ENCODE data around the gene ARHGAP44.

ARHGAP44 gene

DNA sequence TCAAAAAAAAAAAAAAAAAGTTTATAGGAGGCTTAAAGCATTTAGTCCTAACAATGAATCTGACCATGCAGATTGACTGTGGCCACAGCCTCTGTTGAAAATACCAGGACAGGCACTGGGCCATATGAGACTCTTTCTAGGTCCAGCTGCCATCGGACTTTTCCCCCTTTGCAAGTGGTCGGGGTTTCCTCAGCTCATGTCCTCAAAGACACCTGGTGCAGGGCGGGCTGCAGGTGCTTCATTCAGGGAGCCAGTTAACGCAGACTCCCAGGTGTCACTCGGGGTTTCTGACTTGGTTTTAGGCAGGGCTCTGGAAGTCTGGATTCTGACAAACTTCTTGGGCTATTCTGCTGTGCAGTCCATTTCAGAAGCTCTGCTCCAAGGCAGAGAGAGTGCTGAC, 207.6 kb downstream of the ARHGAP44 start:
- DNase-seq, result no peak

- DNase-seq, result no peak
These were observed 209.2 kb downstream of the ARHGAP44 start for GRCh38 chr17:12998461-12998860.

- no peak for DNase-seq
These were observed 209.6 kb downstream of the ARHGAP44 start for GRCh38 chr17:12998874-12999273.

GRCh38 chr17:13000561-13000960, 211.3 kb downstream of the ARHGAP44 start:
- DNase-seq, result no peak

DNA sequence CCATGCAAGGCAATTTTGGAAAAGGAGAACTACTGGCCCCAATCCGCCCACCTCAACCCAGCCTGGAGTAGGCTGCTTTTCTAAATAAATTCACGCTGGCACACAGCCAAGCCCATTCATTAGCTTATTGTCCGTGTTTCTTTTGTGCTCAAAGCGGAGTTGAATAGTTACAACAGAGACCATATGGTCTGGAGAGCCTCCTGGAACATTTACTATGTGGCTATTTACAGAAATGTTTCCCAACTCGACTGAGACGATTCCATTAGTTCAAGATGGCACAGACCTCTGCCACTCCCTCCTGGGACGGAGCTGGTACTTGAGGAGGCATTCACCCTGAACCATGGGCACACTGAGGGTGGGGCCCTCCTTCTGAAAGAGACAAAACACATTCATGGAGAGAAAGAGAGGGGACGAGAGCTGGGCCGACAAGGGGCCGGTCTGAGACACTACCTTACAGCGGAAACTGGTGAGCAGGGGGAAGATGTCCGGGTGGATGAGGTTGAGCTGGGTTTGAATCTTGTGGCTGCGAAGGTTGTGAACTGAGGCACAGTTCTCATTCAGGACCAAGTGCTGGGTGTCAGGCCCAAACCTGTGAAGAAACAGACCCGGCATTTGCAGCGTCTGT, 212.8 kb downstream of the ARHGAP44 start:
- DNase-seq, result peak in 3 of 4 experiments; percentile 18 to 46 (median 38)

DNA sequence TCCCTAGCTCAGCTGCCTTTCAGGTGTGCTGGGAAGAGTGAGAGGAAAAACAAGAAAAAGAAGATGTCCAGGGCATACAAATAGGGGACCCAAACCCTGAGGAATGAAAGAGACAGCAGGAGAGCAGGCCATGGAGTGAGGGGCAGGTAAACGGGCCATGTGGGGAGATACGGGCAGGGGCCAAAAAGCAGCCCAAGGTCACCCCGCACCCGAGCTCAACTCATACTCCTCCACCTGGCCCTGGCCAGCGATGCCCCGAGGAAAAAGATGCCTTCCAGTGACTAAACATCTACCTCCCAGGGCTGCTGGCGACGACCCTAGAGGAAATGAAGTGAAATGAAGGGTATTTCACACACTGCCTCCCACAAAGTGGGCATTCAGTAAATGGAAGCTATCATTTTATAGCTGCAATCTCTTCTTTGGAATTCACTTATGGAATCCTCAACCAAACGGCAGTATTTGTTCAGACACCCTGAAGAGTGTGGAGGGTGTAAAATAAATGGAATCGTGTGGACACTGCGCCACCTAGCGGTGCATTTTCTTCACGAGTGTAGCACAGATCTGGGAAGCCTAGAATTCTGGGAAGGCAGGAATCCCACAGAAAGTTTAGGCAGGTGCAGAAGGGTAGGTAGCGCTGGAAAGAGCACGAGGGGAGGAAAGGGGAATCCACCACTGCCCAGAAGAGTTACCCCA, 213.6 kb downstream of the ARHGAP44 start:
- peak; percentile 54 to 82 (median 68) for DNase-seq

- DNase-seq, result no peak
These were observed 214.2 kb downstream of the ARHGAP44 start for GRCh38 chr17:13003454-13003851.

- no peak for DNase-seq
These were observed 214.6 kb downstream of the ARHGAP44 start for GRCh38 chr17:13003927-13004326.

- no peak for DNase-seq
These were observed 215.0 kb downstream of the ARHGAP44 start for GRCh38 chr17:13004336-13004735.

GRCh38 chr17:13005530-13005929, 216.2 kb downstream of the ARHGAP44 start:
- no peak for DNase-seq

- no peak for DNase-seq
These were observed 219.2 kb downstream of the ARHGAP44 start for GRCh38 chr17:13008461-13008860.

GRCh38 chr17:13010959-13011358, 221.7 kb downstream of the ARHGAP44 start:
- no peak for DNase-seq

GRCh38 chr17:13014801-13015200, 225.5 kb downstream of the ARHGAP44 start:
- no peak for DNase-seq

- peak; percentile 64 to 72 (median 66) for DNase-seq
These were observed 227.8 kb downstream of the ARHGAP44 start for GRCh38 chr17:13016881-13017654.

GRCh38 chr17:13017655-13018459, 228.6 kb downstream of the ARHGAP44 start, which contains the start of gene ELAC2:
TSS of gene ELAC2 (minus strand) at chr17:13018027. CDS start at chr17:13017947, 80 bp downstream.
- peak; percentile 99 to 100 (median 100) for DNase-seq

DNA sequence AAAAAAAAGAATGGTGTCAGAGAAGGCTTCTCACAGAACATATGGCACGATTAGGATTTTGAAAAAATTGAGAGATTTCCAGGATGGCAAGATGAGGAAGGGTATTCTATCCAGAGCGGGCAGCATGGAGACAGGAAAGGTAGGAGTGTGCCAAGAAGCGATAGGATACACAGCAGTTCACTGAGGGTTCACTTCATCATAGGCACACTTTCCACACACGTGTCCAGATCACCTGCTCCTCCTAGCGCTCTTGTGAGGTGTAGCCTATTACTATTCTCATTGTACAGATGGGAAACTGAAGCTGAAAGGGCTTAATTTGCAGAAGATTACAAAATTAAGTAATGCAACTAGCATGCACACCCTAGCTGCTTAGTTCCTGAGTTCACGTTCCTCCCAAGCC, 234.7 kb downstream of the ARHGAP44 start:
- DNase-seq, result no peak

GRCh38 chr17:13024526-13025257, 235.4 kb downstream of the ARHGAP44 start:
- DNase-seq, result peak; percentile 77 to 85 (median 84)

GRCh38 chr17:13025258-13025627, 235.9 kb downstream of the ARHGAP44 start:
- no peak for DNase-seq

DNA sequence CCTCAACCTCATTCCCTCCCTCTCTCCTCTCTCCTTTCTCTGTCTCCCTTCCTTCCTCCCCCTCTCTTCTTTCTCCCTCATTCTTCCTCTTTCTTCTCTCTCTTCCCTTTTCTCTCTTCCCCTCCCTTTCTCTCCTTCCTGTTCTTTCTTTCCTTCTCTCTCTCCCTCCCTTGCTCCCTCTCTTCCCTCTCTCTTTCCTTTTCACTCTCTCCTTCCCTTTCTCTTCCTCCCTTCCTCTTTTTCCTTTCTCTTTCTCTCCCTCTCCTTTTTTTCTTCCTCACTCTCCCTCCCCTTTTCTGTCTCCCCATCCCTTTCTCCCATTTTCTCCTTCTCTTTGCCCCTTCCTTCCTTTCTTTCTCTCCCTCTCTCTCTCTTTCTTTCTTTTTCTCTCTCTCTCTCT, 236.4 kb downstream of the ARHGAP44 start:
- DNase-seq, result no peak

DNA sequence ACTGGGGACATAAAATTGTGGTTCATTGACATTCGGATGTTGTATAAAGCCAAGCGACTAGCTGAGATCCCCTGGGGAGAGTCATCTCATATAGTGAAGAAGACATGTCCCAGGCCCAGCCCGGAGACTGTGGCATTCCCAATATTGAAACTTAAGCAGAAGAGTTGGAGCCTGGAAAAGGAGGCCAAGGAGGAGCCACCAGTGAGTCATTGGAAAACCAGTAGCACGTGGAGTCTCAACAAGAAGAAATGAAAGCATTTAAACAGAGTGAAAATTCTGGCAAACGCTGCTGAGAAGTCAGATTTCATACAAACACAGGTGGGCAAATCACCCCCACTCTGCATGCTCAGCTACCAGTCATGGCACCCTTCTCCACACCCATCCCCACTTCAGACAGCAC, 237.9 kb downstream of the ARHGAP44 start:
- no peak for DNase-seq

- DNase-seq, result no peak
These were observed 240.0 kb downstream of the ARHGAP44 start for GRCh38 chr17:13029340-13029739.

GRCh38 chr17:13030056-13030455, 240.8 kb downstream of the ARHGAP44 start:
- no peak for DNase-seq

Measured in suppressor macrophage (primary cell).